Erythroblast (primary cell): ENCODE data around the gene GPR137B.

Source experiments
- GATA1 ChIP-seq: IDR thresholded peaks from 2 replicates; pipeline ENCODE4 v1.6.1; 2011; ENCODE audit warnings: low read depth, mild to moderate bottlenecking, control low read depth, low read length, moderate library complexity
- POLR2A ChIP-seq: IDR thresholded peaks from 2 replicates; pipeline ENCODE4 v1.6.1; 2011; ENCODE audit warnings: mild to moderate bottlenecking, low read length

DNA sequence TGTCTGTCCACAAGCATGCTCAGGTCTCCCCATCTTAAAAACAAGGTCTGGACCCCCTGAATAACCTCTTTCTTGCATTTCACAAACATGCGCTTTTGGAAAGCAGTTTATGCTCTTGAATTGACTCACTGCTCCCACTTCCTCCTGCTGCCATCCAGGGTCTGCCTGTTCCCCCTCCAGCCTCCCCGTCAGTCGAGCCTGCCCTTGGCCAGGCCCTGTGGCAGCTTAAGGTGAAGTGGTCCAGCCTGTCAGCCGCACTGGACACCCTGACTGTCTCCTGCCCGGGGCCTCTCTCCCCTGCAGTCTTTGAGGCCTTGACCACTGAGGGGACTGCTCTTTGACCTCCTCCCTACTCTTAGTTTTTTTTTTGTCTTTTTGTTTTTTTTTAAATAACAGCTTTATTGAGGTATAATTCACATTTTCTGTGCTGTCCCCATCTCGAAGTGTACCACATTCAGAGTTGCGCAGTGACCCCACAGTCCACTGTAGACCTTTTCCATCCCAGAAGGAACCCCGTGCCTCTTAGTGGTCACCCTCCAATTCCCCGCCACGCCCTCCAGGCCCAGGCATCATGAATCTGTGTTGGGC is 18.3 kb downstream of the GPR137B start:
- TF ChIP-seq POLR2A (no peak), GATA1 (no peak)
